GM19468 (cell line): ENCODE measurements around the gene SULT1C4.
"Not testable (repeated sequence)": the region's sequence is repeated elsewhere in the genome, so short reads cannot be mapped to it uniquely, and the experiment has no call there.

Experiments used
- ATAC-seq: cut with Tn5 transposase; IDR thresholded peaks from one replicate; pipeline ENCODE4 v1.9.1; 2021; ENCODE audit warnings: mild to moderate bottlenecking, moderate library complexity, moderate number of reproducible peaks; ENCODE audit not compliant: unreplicated experiment; ENCODE audit errors: extremely low read depth

SULT1C4 gene

GRCh38 chr2:108407864-108408729 is 30.3 kb downstream of the SULT1C4 start:
- no peak for ATAC-seq

DNA sequence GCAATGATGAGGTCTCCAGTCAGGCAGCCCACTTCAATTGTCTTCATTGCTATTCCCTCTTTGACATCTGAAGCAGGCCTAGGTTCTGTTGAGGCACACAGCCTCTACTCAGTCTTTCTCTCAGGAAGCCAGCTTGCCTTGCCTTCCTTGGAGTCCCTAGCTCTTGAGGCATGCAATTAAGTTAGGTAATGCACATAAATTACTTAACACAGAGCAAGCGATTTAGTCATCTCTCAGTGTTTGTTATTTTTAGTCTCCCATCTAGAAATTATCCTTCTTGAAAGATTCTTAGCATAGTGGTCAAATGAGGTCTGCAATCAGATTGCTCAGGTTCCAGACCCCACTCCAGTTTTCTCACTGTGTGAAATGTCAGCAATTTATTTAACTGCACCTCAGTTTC is 32.0 kb downstream of the SULT1C4 start:
- ATAC-seq, result no peak

DNA sequence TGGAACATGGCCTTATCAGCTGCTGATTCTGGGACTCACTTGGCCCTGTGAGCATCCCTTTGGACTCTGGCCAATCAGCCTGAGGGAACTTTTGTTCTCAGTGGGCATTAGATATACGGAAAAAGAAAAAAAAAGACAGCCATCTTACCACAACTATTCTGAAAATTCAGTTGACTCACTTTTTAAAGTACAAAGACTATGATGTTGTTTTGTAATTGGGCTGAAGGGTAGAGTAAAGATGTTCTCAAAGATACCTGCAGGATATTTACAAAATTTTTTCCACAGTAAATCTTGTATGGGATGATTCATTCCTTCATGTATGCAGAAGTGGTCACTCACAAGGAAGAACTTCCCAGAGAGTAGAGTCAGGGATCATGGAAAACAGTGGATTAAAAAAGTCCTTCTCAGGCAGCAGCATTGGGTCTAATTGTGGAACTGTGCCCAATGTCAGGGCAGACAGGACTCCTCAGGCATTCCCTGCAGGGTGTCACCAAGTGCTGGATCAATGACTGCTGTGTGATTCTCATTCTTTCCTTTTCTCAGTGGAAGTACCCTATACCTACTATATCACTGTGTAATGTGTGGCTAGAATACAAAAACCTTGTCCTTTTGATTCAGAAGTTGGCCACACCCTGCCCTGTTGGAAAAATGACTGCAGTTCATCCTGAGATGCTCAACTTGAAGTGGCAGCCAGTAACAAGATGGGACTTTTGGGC is 35.4 kb downstream of the SULT1C4 start:
- ATAC-seq, result no peak

DNA sequence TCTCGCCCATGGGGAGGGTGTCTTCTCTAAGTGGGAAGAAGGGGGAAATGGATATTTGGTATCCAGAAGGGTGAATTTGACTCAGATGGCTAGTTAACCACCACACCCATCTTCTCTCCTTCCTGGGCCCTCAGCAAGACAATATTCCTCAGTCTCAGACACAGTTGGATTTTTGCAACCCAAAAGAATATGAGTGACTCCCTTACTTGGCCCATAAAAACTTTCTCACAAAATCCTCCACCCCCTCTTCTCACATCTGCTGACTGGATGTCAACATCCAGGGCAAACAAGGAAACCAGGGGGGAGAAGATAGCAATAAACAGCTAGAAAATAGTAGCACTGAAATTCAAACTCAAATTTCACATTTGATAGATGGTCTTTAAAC is 35.9 kb downstream of the SULT1C4 start:
- ATAC-seq, result no peak

DNA sequence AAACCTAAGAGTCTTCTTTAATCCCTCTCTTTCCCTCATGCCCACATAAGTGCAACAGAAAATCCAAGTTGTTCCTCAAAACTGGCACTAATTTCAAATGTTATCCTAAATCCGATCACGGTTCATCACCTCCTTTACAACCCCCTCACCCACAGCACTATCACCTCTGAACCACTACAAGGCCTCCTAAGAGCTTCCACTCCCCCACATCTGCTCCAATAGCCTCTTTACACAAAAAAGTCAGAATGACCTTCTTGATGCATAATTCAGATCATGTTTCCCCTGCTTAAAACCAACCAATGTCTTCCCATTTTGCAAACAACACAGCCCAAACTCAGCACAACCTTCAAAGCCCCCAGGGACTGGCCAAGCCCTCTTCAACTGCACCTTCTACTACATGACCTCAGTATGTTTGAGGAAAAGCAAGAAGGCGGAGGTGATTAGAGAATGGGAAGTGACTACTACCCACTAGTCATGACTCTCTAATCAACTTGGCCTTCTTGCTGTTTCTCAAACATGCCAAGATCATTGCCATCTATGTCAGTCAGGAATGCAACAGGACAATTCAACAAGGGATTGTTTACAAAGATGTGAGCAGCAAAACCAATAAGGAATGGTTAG is 36.6 kb downstream of the SULT1C4 start:
- ATAC-seq, result no peak

DNA sequence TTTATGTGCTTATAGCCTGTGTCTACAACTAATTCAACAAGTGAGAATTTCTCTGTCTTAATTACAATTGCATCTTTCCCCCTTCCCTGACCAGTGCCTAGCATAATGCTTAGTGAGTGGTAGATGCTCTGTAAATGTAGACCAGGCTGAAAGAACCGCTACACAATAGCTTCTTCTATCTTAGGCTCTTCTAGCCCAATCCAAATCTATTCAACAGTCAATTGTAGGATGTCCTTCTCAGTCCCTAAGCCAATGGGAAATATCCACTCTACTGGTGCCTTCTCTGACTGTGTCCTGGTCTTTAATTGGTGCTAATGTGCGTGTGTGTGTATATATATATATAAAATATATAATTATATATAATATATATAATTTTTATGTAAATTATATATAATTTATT is 37.2 kb downstream of the SULT1C4 start:
- no peak for ATAC-seq

- ATAC-seq, result no peak
Measured at GRCh38 chr2:108417254-108417653, 39.5 kb downstream of the SULT1C4 start.

DNA sequence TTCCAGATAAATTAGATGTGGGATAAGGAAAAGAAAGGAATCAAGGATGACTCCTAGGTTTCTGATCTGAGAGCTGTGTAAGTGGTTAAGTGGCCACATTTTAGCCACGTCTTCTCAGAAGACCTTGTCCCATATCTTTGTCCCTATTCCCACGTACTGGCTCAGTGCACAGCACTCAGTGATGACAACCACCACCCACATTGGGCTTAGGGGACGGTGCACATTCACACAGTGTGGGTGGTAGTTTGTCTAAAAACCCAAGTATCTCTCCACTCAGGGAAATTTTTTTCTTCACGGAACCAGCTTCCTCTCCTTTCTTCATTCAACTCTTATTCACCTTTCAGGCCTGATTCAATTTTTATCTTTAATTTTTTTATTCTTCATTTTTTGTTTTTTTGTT is 40.7 kb downstream of the SULT1C4 start:
- no peak for ATAC-seq

DNA sequence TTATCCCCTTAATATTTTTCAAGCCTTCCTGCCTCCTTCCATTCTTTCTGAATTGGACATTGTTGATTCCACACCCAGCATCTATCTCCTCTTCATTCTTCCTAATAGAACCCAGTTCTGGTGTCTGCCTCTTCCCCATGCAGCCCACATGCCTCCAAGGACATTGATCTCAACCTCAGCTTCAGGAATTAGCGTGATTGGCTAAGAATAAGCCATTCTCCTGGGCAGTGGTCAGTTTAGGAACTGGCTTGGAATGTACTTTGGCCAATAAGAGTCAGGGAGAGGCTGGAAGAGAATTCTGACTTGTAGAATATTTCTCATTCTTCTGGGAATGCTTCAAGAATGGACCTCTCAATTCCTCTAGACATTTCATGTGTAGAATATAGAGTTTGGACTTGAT is 45.3 kb downstream of the SULT1C4 start:
- no peak for ATAC-seq

DNA sequence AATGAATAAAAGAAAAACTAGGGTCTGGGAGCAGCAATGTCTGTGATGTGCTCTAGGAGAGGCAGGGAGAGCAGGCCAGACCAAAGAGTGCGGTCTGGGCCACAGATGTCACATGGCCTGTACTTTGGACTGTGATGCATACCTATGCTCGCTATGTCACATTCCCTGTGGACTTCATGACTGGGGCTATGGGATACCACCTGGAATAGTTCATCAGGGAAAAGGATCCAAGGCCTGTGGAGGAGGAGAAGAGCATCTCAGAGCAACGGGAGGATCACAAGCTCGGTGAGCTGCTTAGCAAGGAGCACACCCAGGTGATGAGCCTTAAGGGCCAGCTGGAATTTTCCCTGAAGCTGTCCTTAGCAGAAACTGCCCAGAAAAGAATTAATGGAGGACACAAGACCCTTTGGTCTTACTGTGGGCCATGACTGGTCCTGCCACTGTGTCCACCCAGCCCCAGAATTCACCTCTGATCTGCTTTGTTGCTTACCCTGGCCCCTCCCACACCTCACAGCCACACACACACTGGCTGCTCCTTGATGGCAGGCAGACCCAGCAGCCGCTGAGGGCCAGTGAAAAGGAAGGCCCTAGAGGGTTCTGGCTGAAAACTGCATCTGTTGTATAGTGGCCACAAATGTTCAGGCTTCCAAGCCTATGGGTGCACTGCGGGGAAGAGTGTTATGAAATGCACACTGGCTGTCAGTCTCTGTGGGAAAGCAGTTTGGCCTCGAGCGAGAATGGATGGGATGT is 45.9 kb downstream of the SULT1C4 start:
- no peak for ATAC-seq

GRCh38 chr2:108428286-108429009 is 50.7 kb downstream of the SULT1C4 start:
- ATAC-seq, result no peak

DNA sequence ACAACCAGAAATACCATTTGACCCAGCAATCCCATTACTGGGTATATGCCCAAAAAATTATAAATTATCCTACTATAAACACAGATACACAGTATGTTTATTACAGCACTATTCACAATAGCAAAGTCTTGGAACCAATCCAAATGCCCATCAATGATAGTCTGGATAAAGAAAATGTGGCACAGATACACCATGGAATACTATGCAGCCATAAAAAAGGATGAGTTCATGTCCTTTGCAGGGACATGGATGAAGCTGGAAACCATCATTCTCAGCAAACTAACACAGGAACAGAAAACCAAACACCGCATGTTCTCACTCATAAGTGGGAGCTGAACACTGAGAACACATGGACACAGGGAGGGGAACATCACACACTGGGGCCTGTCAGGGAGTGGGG is 57.8 kb downstream of the SULT1C4 start:
- not testable (repeated sequence) for ATAC-seq

- ATAC-seq, result no peak
Measured at GRCh38 chr2:108436976-108437375, 59.2 kb downstream of the SULT1C4 start.
